ENCODE data around the gene RTL10. TPM values are rescaled to one million over a fixed set of nuclear protein-coding genes. Genes with fewer than 3 reads are reported as not detected.

Gene RTL10
- total and polyA plus RNA-seq, 2 of the 4 experiments (the other 2 are of a cell fraction) = 8.6 to 12.1 TPM

DNA sequence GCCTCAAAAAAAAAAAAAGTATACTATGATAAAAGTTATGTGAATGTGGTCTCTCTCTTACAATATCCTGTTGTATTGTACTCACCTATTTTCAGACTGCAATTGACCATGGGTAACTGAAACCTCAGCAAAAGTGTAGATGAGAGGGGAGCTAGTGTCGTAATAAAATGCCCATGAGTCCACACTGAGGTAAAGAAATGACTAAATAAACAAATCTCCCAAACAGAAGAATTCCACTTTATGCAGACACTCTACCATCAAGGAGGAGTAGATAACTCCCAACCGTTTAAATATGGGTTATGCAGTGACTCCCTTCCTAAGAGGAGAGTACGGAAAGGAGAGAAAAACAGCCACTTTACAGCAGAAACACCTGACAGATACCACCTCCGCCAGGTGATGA lies 14.6 kb downstream of the RTL10 start:
- ATAC-seq (ENCODE audit: low read depth) (peak; percentile 27; the same call in 1 of the 2 replicates), DNase-seq (no peak)
- H3K23ac ChIP-seq (ENCODE audit: low read depth, low read length) = no peak overlapping the region
- H3K9me1 ChIP-seq (ENCODE audit: insufficient read depth, low read length) = peaks cover 4% of the 10 kb centered on the region
- no peak overlapping the region; the same call in 1 of the 2 replicates for H2AK5ac ChIP-seq (ENCODE audit: low read depth, low read length)
- H3K14ac ChIP-seq (replicated peaks; ENCODE audit: low read depth, low read length) = no peak overlapping the region; the same call in 1 of the 2 replicates
- WGBS, 2 experiments (ENCODE audit: extremely low coverage in 2 of 2, insufficient read length in 1 of 2) = no CpG with 5 or more reads among the region's 4 CpGs
- ChIA-PET CTCF (interaction anchor here (0.7 kb wide), 1 partner anchor 12 kb away, joined by 3 read pairs; no protein-coding TSS in a partner anchor), POLR2A (ENCODE audit: unreplicated experiment) (no interaction called here)
- no peak overlapping the region for H2BK15ac ChIP-seq (ENCODE audit: low read depth, low read length)
- no peak overlapping the region for H3K27ac ChIP-seq (ENCODE audit: insufficient read depth, low read length)
- H2AK9ac ChIP-seq (replicated peaks; ENCODE audit: low read depth, low read length, poor library complexity) = no peak overlapping the region
- H4K8ac ChIP-seq (ENCODE audit: low read depth in 2 of 2, low read length in 2 of 2) = peak overlapping the region in 1 of 2 experiments; percentile 44; a peak in 1 of 4 replicates
- H3K4me1 ChIP-seq (ENCODE audit: control insufficient read depth, insufficient read depth, low read length) = peaks cover 8% of the 10 kb centered on the region
- H2BK5ac ChIP-seq (ENCODE audit: low read depth, low read length, poor library complexity, severe bottlenecking) = no peak overlapping the region
- dilution Hi-C loops (cut with HindIII; ENCODE audit: low sequenced_read_pairs, unreplicated experiment) (no loop called here), intact Hi-C loops (cut with micrococcal nuclease) (no loop called here), in situ Hi-C loops (cut with MboI; ENCODE audit: low sequenced_read_pairs) (no loop called here)
- H4K91ac ChIP-seq (ENCODE audit: insufficient read depth, low read depth, low read length) = no peak overlapping the region
- H3K18ac ChIP-seq (ENCODE audit: low read depth, low read length) = no peak overlapping the region
- H3K9ac ChIP-seq (ENCODE audit: low read depth, low read length) = no peak overlapping the region
- peaks cover 0 to 40% of the 10 kb centered on the region in 2 experiments; a peak in 3 of 4 replicates for H3K79me1 ChIP-seq (ENCODE audit: low read depth in 1 of 2, low read length in 2 of 2)
- H3K56ac ChIP-seq (ENCODE audit: extremely low read depth, insufficient read depth, low read length) = no peak overlapping the region
- no peaks in the 10 kb centered on the region for H3K27me3 ChIP-seq (ENCODE audit: control insufficient read depth, insufficient read depth, low read length)
- H3K4me3 ChIP-seq (ENCODE audit: insufficient read depth, low read depth, low read length) = no peak overlapping the region
- no peak overlapping the region for H2BK120ac ChIP-seq (ENCODE audit: low read depth, low read length)
- H2BK20ac ChIP-seq (ENCODE audit: low read depth, low read length) = no peak overlapping the region
- H2AFZ ChIP-seq (replicated peaks; ENCODE audit: low read length, poor library complexity) = no peak overlapping the region
- peak overlapping the region; percentile 56; the same call in 1 of the 2 replicates for H3K4me2 ChIP-seq (ENCODE audit: low read depth, low read length)
- H3K9me3 ChIP-seq (ENCODE audit: control insufficient read depth, insufficient read depth, low read length) = no peaks in the 10 kb centered on the region
- H4K20me1 ChIP-seq (ENCODE audit: insufficient read depth, low read length) = peaks cover 6% of the 10 kb centered on the region; the same call in 1 of the 2 replicates
- no peak for TF ChIP-seq BHLHE40 (IDR thresholded peaks at IDR 0.05; ENCODE audit: low read depth, low read length)
- peak; percentile 32; the same call in 1 of the 2 replicates for TF ChIP-seq CEBPB (IDR thresholded peaks at IDR 0.05; ENCODE audit: low read depth, low read length)
- TF ChIP-seq MAFK (IDR thresholded peaks at IDR 0.05; ENCODE audit: low read depth, low read length) = peak; percentile 14; the same call in 1 of the 2 replicates
- TF ChIP-seq RFX5 (IDR thresholded peaks at IDR 0.05; ENCODE audit: low read depth, low read length) = no peak
- H3K36me3 ChIP-seq (ENCODE audit: control insufficient read depth, insufficient read depth, low read length) = no peaks in the 10 kb centered on the region
- BruUV-seq (replicated peaks) = no TSS peak
- no peak overlapping the region for H3K4ac ChIP-seq (ENCODE audit: low read depth, low read length)
- H4K5ac ChIP-seq (ENCODE audit: low read depth, low read length) = no peak overlapping the region
